Glomerular visceral epithelial cell (primary cell): ENCODE data around the gene TCP10L.
"Not testable (repeated sequence)": the region's sequence is repeated elsewhere in the genome, so short reads cannot be mapped to it uniquely, and the experiment has no call there.

ENCODE experiments used
- DNase-seq: peaks from one replicate; pipeline ENCODE4 v3.0.0-alpha.2; 2016; ENCODE audit errors: extremely low spot score

The TCP10L gene

GRCh38 chr21:32587120-32587519, 1.8 kb upstream of the TCP10L start:
- no peak for DNase-seq

- no peak for DNase-seq
These were observed 647 bp upstream of the TCP10L start for GRCh38 chr21:32585970-32586369.

GRCh38 chr21:32584472-32584871, 851 bp downstream of the TCP10L start:
- no peak for DNase-seq

- no peak for DNase-seq
These were observed 3.6 kb downstream of the TCP10L start for GRCh38 chr21:32581732-32582131.

GRCh38 chr21:32580949-32581348, 4.4 kb downstream of the TCP10L start:
- no peak for DNase-seq

GRCh38 chr21:32578107-32578691, 7.1 kb downstream of the TCP10L start:
- DNase-seq: no peak

GRCh38 chr21:32576011-32576410, 9.3 kb downstream of the TCP10L start:
- no peak for DNase-seq

- no peak for DNase-seq
These were observed 10.1 kb downstream of the TCP10L start for GRCh38 chr21:32574946-32575925.

GRCh38 chr21:32572574-32573420, 12.5 kb downstream of the TCP10L start:
- no peak for DNase-seq

- DNase-seq: no peak
These were observed 14.9 kb downstream of the TCP10L start for GRCh38 chr21:32570456-32570855.

- DNase-seq: peak; percentile 75
These were observed 15.8 kb downstream of the TCP10L start for GRCh38 chr21:32569261-32570230.

- no peak for DNase-seq
These were observed 17.7 kb downstream of the TCP10L start for GRCh38 chr21:32567626-32568025.

GRCh38 chr21:32566741-32567389, 18.5 kb downstream of the TCP10L start:
- DNase-seq: no peak

GRCh38 chr21:32565856-32566465, 19.4 kb downstream of the TCP10L start:
- DNase-seq: no peak

GRCh38 chr21:32562915-32563314, 22.4 kb downstream of the TCP10L start:
- no peak for DNase-seq

- no peak for DNase-seq
These were observed 22.9 kb downstream of the TCP10L start for GRCh38 chr21:32562426-32562825.

GRCh38 chr21:32561476-32561875, 23.8 kb downstream of the TCP10L start:
- not testable (repeated sequence) for DNase-seq

GRCh38 chr21:32560896-32561295, 24.4 kb downstream of the TCP10L start:
- DNase-seq: no peak

- no peak for DNase-seq
These were observed 26.2 kb downstream of the TCP10L start for GRCh38 chr21:32559006-32559610.

GRCh38 chr21:32558106-32558505, 27.2 kb downstream of the TCP10L start:
- DNase-seq: no peak
